IMR-90 (cell line): ENCODE data around the gene NAB2. TPM values are rescaled to one million over a fixed set of nuclear protein-coding genes. Genes with fewer than 3 reads are reported as not detected.

Experiments
- ATAC-seq: fragments of 200-7000 bp; cut with Tn5 transposase; 2 replicates; pipeline ENCODE4 v1.9.1; 2020; ENCODE audit warnings: low read depth, mild to moderate bottlenecking, moderate library complexity
- BruUV-seq: library from RNA; stranded (reverse); fragments of 400-500 nt; replicated peaks from 2 replicates; lab custom pipeline; 2021; lab: Mats Ljungman, UMichigan
- CTCF ChIA-PET: fragments of 300-600 bp; formaldehyde crosslinking; extraction: SDS; loops from one replicate; lab custom pipeline; 2021; ENCODE audit warnings: antibody characterized with exemption; lab: Yijun Ruan, JAX
- POLR2A ChIA-PET: fragments of 300-600 bp; sonication (Branson Sonifier 250); formaldehyde crosslinking; loops from one replicate; lab custom pipeline; 2022; ENCODE audit warnings: antibody characterized with exemption; ENCODE audit not compliant: unreplicated experiment; lab: Charles Lee
- DNase-seq: peaks from one replicate; pipeline ENCODE4 v3.0.0; 2013
- H2AFZ ChIP-seq: replicated peaks from 2 replicates; pipeline ENCODE3; 2013; ENCODE audit warnings: low read length, mild to moderate bottlenecking; ENCODE audit not compliant: poor library complexity
- H2AK5ac ChIP-seq: 2 replicates; pipeline ENCODE4 v1.6.1; 2013; ENCODE audit warnings: low read depth, low read length, inconsistent platforms
- H2AK9ac ChIP-seq: replicated peaks from 2 replicates; pipeline ENCODE3; 2013; ENCODE audit warnings: mild to moderate bottlenecking, low read depth, low read length, moderate library complexity; ENCODE audit not compliant: poor library complexity
- H2BK120ac ChIP-seq: 2 replicates; pipeline ENCODE4 v1.6.1; 2013; ENCODE audit warnings: low read depth, low read length, inconsistent platforms
- H2BK15ac ChIP-seq: 3 replicates; pipeline ENCODE4 v1.6.1; 2013; ENCODE audit warnings: low read depth, low read length, inconsistent platforms
- H2BK20ac ChIP-seq: 2 replicates; pipeline ENCODE4 v1.6.1; 2013; ENCODE audit warnings: low read depth, mild to moderate bottlenecking, inconsistent platforms, low read length, moderate library complexity
- H2BK5ac ChIP-seq: 2 replicates; pipeline ENCODE4 v1.6.1; 2013; ENCODE audit warnings: mild to moderate bottlenecking, low read depth, low read length, inconsistent platforms; ENCODE audit not compliant: poor library complexity, severe bottlenecking
- H3K14ac ChIP-seq: replicated peaks from 2 replicates; pipeline ENCODE4 v1.6.1; 2013; ENCODE audit warnings: low read depth, low read length, inconsistent platforms
- H3K18ac ChIP-seq: 2 replicates; pipeline ENCODE4 v1.6.1; 2013; ENCODE audit warnings: low read depth, low read length, control low read depth
- H3K23ac ChIP-seq: 2 replicates; pipeline ENCODE4 v1.6.1; 2013; ENCODE audit warnings: low read depth, low read length, inconsistent platforms
- H3K27ac ChIP-seq: 2 replicates; pipeline ENCODE4 v1.5.1; 2013; ENCODE audit warnings: mild to moderate bottlenecking, control low read depth, low read length; ENCODE audit not compliant: insufficient read depth
- H3K27me3 ChIP-seq: 2 replicates; pipeline ENCODE4 v1.6.1; 2013; ENCODE audit warnings: low read length; ENCODE audit not compliant: control insufficient read depth, insufficient read depth
- H3K36me3 ChIP-seq: 2 replicates; pipeline ENCODE4 v1.6.1; 2013; ENCODE audit warnings: low read length, mixed read lengths; ENCODE audit not compliant: control insufficient read depth, insufficient read depth
- H3K4ac ChIP-seq: 2 replicates; pipeline ENCODE4 v1.6.1; 2013; ENCODE audit warnings: low read depth, low read length, inconsistent platforms
- H3K4me1 ChIP-seq: 2 replicates; pipeline ENCODE4 v1.6.1; 2013; ENCODE audit warnings: low read length, mixed read lengths; ENCODE audit not compliant: control insufficient read depth, insufficient read depth
- H3K4me2 ChIP-seq: 2 replicates; pipeline ENCODE4 v1.6.1; 2013; ENCODE audit warnings: low read depth, mild to moderate bottlenecking, control low read depth, low read length, moderate library complexity
- H3K4me3 ChIP-seq: 2 replicates; pipeline ENCODE4 v1.5.1; 2013; ENCODE audit warnings: low read depth, mild to moderate bottlenecking, control low read depth, low read length, moderate library complexity; ENCODE audit not compliant: insufficient read depth
- H3K56ac ChIP-seq: 2 replicates; pipeline ENCODE4 v1.6.1; 2013; ENCODE audit warnings: low read length, inconsistent platforms; ENCODE audit not compliant: insufficient read depth; ENCODE audit errors: extremely low read depth
- H3K79me1 ChIP-seq, 2 experiments: 2 replicates each; pipeline ENCODE4 v1.6.1; 2013; ENCODE audit warnings: low read length in 2 of 2, inconsistent platforms in 1 of 2, low read depth in 1 of 2
- H3K9ac ChIP-seq: 2 replicates; pipeline ENCODE4 v1.6.1; 2013; ENCODE audit warnings: low read depth, low read length, control low read depth
- H3K9me1 ChIP-seq: 2 replicates; pipeline ENCODE4 v1.6.1; 2013; ENCODE audit warnings: low read length, inconsistent platforms; ENCODE audit not compliant: insufficient read depth
- H3K9me3 ChIP-seq: 2 replicates; pipeline ENCODE4 v1.6.1; 2013; ENCODE audit warnings: low read length; ENCODE audit not compliant: control insufficient read depth, insufficient read depth
- H4K20me1 ChIP-seq: 2 replicates; pipeline ENCODE4 v1.6.1; 2013; ENCODE audit warnings: low read length, inconsistent platforms; ENCODE audit not compliant: insufficient read depth
- H4K5ac ChIP-seq: 2 replicates; pipeline ENCODE4 v1.6.1; 2013; ENCODE audit warnings: mild to moderate bottlenecking, low read depth, low read length, control low read depth
- H4K8ac ChIP-seq, 2 experiments: 2 replicates each; pipeline ENCODE4 v1.6.1; 2013; ENCODE audit warnings: low read depth in 2 of 2, low read length in 2 of 2, control low read depth in 1 of 2, inconsistent platforms in 1 of 2
- H4K91ac ChIP-seq: 2 replicates; pipeline ENCODE4 v1.6.1; 2013; ENCODE audit warnings: low read depth, low read length, inconsistent platforms; ENCODE audit not compliant: insufficient read depth
- BHLHE40 ChIP-seq: fragments of 150-350 bp; IDR thresholded peaks from 2 replicates; pipeline ENCODE4 v1.6.1; 2016; ENCODE audit warnings: mild to moderate bottlenecking, low read depth, low read length
- CEBPB ChIP-seq: IDR thresholded peaks from 2 replicates; pipeline ENCODE4 v1.6.1; 2012; ENCODE audit warnings: low read depth, low read length, improper control_type of control experiment
- CHD1 ChIP-seq: IDR thresholded peaks from 2 replicates; pipeline ENCODE4 v1.6.1; 2012; ENCODE audit warnings: low read depth, low read length, improper control_type of control experiment
- CTCF ChIP-seq: conservative IDR thresholded peaks from 2 replicates; pipeline ENCODE4 v1.5.1; 2012; ENCODE audit warnings: mild to moderate bottlenecking, low read depth, low read length, improper control_type of control experiment
- ELK1 ChIP-seq: fragments of 150-350 bp; IDR thresholded peaks from 2 replicates; pipeline ENCODE4 v1.6.1; 2016; ENCODE audit warnings: low read depth, mild to moderate bottlenecking, low read length, moderate library complexity, borderline replicate concordance
- FOS ChIP-seq: fragments of 150-350 bp; IDR thresholded peaks from 2 replicates; pipeline ENCODE4 v1.6.1; 2016; ENCODE audit warnings: low read depth, low read length
- MAFK ChIP-seq: IDR thresholded peaks from 2 replicates; pipeline ENCODE4 v1.6.1; 2012; ENCODE audit warnings: low read depth, low read length, improper control_type of control experiment
- MAZ ChIP-seq: IDR thresholded peaks from 2 replicates; pipeline ENCODE4 v1.6.1; 2012; ENCODE audit warnings: low read depth, mild to moderate bottlenecking, low read length, improper control_type of control experiment, moderate library complexity, borderline replicate concordance
- MXI1 ChIP-seq: IDR thresholded peaks from 2 replicates; pipeline ENCODE4 v1.6.1; 2012; ENCODE audit warnings: low read depth, mild to moderate bottlenecking, low read length, moderate library complexity, borderline replicate concordance
- NFE2L2 ChIP-seq: fragments of 150-350 bp; IDR thresholded peaks from 2 replicates; pipeline ENCODE4 v1.6.1; 2016; ENCODE audit warnings: low read depth, mild to moderate bottlenecking, low read length
- POLR2A ChIP-seq: IDR thresholded peaks from 2 replicates; pipeline ENCODE4 v1.6.1; 2012; ENCODE audit warnings: mild to moderate bottlenecking, low read depth, low read length
- RAD21 ChIP-seq: IDR thresholded peaks from 2 replicates; pipeline ENCODE4 v1.6.1; 2012; ENCODE audit warnings: low read length, improper control_type of control experiment
- RCOR1 ChIP-seq: IDR thresholded peaks from 2 replicates; pipeline ENCODE4 v1.6.1; 2012; ENCODE audit warnings: mild to moderate bottlenecking, low read length, improper control_type of control experiment; ENCODE audit not compliant: insufficient replicate concordance
- RFX5 ChIP-seq: IDR thresholded peaks from 2 replicates; pipeline ENCODE4 v1.8.0; 2012; ENCODE audit warnings: low read depth, mild to moderate bottlenecking, low read length, moderate library complexity
- SMC3 ChIP-seq: fragments of 150-350 bp; IDR thresholded peaks from 2 replicates; pipeline ENCODE4 v1.6.1; 2016; ENCODE audit warnings: low read depth, mild to moderate bottlenecking, antibody characterized with exemption, low read length, moderate library complexity
- USF2 ChIP-seq: fragments of 150-350 bp; IDR thresholded peaks from 2 replicates; pipeline ENCODE4 v1.6.1; 2017; ENCODE audit warnings: mild to moderate bottlenecking, antibody characterized with exemption, low read length, low read depth
- WGBS, 2 experiments: methylation state at CpG; one replicate each; pipeline versions ENCODE4 v1.1.5 to v1.1.7; 2013; ENCODE audit warnings: missing lambda C conversion rate in 2 of 2; ENCODE audit not compliant: insufficient read length in 1 of 2; ENCODE audit errors: extremely low coverage in 2 of 2; 5-methylcytosine and 5-hydroxymethylcytosine counted together
- dilution Hi-C: fragments of 300-500 bp; cut with HindIII; formaldehyde crosslinking; loops from one replicate; pipeline ENCODE4 v1.14.3; 2018; ENCODE audit warnings: low sequenced_read_pairs; ENCODE audit not compliant: unreplicated experiment
- in situ Hi-C: fragments of 300-500 bp; cut with MboI; formaldehyde crosslinking; loops from 3 replicates; pipeline ENCODE4 v1.14.3; 2019; ENCODE audit warnings: low sequenced_read_pairs, inconsistent platforms, mixed read lengths
- intact Hi-C: fragments of 100-400 bp; cut with micrococcal nuclease; formaldehyde crosslinking; loops from 2 replicates; pipeline ENCODE4 v1.10.0; 2022
- polyA plus RNA-seq, 3 experiments: library from polyadenylated mRNA; depleted of rRNA; stranded (reverse); fragments of >200 nt; gene quantifications; 2 replicates each; pipeline ENCODE4 v1.2.3, GENCODE V29; 2012; ENCODE audit warnings: low replicate concordance in 1 of 3
- total RNA-seq: library from RNA; depleted of rRNA; stranded (reverse); fragments of >200 nt; gene quantifications from 2 replicates; pipeline ENCODE4 v1.2.3, GENCODE V29; 2012

NAB2 gene
- total and polyA plus RNA-seq, 2 of the 4 experiments (the other 2 are of a cell fraction) = 65.1 to 68.8 TPM

GRCh38 chr12:57080855-57081254 lies 8.1 kb upstream of the NAB2 start:
- TF ChIP-seq CTCF (no peak), RCOR1 (no peak), USF2 (no peak), BHLHE40 (no peak), RFX5 (no peak), SMC3 (no peak), ELK1 (no peak), MAZ (no peak), NFE2L2 (no peak), MXI1 (no peak), CEBPB (no peak), FOS (no peak), RAD21 (no peak), POLR2A (no peak), CHD1 (no peak), MAFK (no peak)
- Histone ChIP-seq H3K9me3 (no peaks in the 10 kb centered on the region), H3K36me3 (no peaks in the 10 kb centered on the region; the same call in 1 of the 2 replicates), H4K8ac (no peak overlapping the region), H3K9me1 (peaks cover 7% of the 10 kb centered on the region), H2BK5ac (no peak overlapping the region), H4K5ac (no peak overlapping the region), H3K56ac (no peak overlapping the region), H3K4me3 (no peak overlapping the region), H3K9ac (no peak overlapping the region), H2AK9ac (no peak overlapping the region), H2AK5ac (no peak overlapping the region), H2BK120ac (no peak overlapping the region), H3K14ac (no peak overlapping the region), H3K23ac (no peak overlapping the region), H4K91ac (no peak overlapping the region), H2BK15ac (no peak overlapping the region), H3K79me1 (peaks cover 5 to 31% of the 10 kb centered on the region in 2 experiments; a peak in 3 of 4 replicates), H3K27ac (no peak overlapping the region), H2AFZ (no peak overlapping the region), H3K27me3 (no peaks in the 10 kb centered on the region), H2BK20ac (no peak overlapping the region), H4K20me1 (no peaks in the 10 kb centered on the region), H3K4me2 (no peak overlapping the region), H3K18ac (no peak overlapping the region), H3K4ac (no peak overlapping the region), H3K4me1 (peaks cover 7% of the 10 kb centered on the region)
- BruUV-seq = no TSS peak
- dilution Hi-C loops = no loop called here
- no CpG with 5 or more reads among the region's 1 CpG for WGBS, 2 experiments
- ChIA-PET CTCF (no interaction called here), POLR2A (no interaction called here)
- in situ Hi-C loops = no loop called here
- intact Hi-C loops = no loop called here
- no peak for DNase-seq
- no peak for ATAC-seq
